ENCODE results near the gene CCDC92B.
"Not testable (repeated sequence)": the region's sequence is repeated elsewhere in the genome, so short reads cannot be mapped to it uniquely, and the experiment has no call there.

The CCDC92B gene

DNA sequence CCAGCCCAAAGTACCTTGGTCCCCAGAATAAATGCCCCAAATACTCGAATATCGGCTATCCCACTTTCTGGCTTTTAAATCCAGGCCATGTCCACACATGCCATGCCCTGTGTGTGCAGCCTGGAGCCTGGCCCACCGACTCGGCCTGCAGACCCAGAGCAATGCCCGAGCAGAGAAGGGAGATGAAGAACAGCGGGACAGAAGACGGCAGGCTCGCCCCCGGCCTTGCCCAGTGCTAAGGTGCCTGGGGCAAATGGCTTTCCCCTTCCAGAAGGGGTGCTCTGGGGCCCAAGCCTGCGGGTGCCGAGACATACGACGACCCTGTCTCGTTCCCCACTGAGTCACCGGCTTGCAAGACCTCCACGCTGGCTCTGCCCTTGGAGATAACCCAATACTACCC, 45.8 kb downstream of the CCDC92B start:
- DNase-seq (ENCODE audit: low spot score), result no peak

DNA sequence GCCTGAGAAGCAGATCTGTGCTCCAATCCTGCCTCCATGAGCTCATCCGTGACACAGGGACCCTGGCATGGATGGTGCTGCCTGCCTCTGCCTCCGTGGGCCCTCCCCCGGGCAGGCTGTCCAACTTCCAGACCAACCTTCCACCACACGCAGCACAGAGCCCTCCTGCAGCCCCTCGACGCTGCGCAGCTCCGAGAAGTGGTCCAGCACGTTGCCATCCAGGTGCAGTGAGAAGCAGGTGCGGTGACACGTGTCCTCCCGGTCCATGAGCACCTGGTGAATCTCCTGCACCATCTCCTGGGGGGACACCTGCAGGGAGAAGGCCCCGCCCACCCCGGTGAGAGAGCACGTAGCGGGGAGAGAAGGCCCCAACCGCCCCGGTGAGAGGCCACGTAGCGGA, 46.3 kb downstream of the CCDC92B start:
- DNase-seq (ENCODE audit: low spot score), result no peak

DNA sequence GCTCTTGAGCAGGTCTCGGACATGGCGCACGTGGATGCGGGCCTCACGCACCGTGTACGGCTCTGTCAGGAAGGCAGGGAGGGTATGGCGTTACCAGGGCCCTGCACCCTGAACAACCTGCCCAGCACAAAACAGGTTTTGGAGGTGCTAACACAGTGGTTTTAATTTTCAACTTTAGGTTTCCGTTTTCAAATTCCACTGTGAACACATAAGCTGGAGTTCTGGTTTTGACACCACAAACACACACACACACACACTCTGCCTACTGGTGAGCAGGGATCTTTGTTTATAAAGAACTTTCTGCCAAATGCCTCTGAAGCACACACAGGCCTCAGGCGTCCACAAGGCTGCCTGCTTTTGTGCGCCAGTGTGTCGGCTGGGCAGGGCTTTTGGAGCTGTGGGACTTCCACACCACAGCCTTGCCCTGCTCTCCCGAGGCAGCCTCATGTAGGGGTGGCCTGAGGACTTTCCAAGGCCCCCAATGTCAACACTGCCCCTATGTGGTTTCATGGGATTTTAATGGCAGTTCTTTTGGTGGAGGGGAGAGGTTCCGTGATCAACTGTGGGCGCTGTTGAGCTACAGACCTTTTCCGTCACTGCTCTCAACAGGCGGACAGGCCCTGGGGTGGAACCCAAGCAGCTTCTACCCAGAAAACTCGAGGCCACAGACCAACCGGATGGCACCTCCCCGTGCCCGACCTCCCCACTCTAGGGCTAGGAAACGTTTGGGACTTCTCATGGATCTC, 47.3 kb downstream of the CCDC92B start:
- DNase-seq (ENCODE audit: low spot score), result no peak

DNA sequence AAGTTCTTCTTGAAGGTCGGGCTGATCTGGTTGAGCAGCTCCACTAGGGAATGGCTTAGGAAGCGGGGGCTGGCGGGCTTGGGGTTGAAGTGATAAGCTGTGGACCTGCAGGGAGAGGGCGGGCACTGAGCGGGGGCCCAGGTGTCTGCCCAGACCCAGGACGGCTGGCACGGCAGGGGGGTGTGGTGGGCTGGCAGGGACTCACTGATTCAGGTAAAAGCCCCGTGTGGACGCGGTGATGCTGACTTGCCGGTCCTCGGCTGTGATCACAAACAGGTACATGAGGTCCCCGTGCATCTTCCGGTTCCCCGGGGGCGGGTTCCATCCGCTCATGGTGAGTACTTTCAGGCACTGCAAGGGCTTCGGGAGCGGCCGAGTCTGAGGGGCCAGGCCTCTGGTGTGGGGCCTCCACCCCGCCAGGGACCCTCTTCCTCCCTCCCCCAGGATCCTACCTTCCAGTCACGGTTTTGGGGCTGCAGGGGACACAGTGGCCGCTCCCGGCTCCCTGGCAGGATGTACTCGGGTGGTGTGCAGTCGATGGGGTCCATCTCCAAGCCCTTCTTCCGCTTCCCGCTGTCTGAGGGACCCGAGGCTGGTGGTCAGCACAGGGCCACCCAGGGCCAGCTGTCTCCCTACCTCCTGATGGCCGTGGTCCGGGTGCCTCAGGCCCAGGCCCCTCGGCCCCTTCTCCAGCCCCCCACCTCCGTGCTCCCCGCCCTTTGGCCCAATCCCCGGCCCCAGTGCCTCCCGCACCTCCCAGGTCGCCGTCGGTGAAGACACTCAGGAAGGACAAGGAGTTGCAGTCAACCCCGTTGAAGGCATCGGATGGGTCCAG, 48.1 kb downstream of the CCDC92B start:
- no peak for DNase-seq (ENCODE audit: low spot score)

DNA sequence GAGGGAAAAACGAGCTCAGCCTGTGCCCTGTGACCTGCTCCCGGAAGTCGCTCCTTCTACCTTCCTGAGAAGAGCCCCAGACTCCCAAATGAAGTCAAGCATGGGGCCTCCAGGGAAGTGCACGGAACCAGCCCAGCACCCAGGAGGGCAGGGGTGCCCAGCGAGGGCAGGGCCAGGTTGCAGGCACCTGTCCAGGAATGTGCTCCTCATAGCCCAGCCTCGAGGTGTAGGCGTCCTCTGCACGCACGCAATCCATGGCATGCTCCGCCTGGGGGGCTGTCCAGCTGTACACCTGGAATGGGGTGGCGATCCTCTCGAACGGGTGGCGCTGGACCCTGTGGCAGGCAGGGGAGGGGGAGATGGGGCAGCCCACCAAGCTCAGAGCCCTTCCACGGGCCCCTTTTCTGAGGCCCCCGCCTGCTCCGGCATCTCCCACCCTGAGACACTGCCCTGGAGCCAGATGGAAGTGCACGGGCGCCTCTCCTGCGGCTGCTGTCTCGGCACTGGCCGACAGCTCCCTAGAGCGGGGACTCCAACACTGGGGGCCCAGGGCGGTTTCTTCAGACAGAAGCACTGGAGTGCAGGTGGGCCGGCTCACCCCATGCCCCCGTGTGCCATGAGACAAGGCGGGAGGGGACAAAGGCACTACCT, 48.8 kb downstream of the CCDC92B start:
- no peak for DNase-seq (ENCODE audit: low spot score)

DNA sequence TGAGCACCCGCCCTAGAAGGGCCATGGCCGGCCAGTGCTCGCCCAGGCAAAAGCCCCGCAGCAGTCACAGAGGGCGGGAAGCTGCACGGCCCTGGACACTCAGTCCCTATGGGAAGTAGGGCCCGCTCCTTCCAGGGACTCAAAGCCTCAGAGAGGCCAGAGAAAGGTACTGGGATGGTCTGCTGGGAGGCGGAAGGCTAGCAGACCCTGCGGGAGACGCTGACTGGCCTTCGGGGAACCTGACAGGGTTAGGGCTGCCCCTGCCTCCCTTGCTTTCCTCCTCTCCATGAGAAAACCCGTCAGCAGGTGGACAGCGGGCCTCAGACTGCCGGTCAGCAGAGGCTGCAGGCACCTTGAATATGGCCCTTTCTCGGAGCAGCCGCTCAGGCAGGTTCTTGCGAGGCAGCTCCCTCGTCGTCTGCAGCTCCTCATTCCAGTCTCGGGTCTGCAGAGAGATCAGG, 49.4 kb downstream of the CCDC92B start:
- no peak for DNase-seq (ENCODE audit: low spot score)

DNA sequence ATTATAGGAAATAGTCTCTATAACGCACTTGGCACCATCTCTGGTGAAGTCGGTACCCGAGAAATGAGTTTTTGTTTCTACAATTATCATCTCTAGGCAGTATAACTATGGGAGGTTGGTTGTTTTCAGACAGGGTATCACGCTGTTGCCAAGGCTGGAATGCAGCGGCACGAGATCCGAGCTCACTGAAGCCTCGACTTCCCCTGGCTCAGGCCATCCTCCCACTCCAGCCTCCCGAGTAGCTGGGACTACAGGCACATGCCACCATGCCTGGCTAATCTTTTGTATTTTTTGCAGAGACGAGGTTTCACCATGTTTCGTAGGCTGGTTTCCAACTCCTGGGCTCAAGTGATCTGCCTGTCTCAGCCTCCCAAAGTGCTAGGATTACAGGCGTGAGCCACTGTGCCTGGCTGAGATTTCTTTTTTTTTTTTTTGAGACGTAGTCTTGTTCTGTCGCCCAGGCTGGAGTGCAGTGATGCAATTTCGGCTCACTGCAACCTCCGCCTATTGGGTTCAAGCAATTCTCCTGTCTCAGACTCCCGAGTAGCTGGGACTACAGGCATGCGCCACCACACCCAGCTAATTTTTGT, 50.1 kb downstream of the CCDC92B start:
- not testable (repeated sequence) for DNase-seq (ENCODE audit: low spot score)

DNA sequence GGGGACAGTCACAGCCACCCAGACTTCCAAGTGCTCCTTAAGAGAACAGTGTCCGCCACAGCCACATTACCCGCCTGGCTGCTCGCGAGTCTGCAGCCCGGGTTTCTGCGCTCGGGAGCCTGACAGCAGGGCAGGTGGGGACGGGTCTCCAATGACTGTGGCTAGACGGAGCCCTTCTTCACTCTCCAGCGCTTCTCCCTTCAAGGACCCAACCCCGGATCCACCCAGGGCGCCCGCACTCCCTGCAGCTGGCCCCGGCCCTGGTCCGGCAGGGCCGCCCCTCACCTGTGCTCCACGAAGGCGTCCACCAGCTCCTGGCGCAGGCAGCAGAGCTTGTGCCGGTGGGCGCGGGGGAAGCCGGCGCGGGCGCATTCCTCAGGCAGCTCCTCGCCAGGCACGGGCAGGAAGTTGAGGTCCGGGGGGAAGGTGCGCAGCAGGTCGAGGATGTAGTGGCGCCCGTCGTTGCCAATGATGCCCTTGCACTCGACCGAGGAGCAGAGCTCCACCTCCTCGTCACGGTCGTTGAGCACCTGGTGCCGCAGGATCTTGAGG, 51.8 kb downstream of the CCDC92B start:
- DNase-seq (ENCODE audit: low spot score), result no peak

DNA sequence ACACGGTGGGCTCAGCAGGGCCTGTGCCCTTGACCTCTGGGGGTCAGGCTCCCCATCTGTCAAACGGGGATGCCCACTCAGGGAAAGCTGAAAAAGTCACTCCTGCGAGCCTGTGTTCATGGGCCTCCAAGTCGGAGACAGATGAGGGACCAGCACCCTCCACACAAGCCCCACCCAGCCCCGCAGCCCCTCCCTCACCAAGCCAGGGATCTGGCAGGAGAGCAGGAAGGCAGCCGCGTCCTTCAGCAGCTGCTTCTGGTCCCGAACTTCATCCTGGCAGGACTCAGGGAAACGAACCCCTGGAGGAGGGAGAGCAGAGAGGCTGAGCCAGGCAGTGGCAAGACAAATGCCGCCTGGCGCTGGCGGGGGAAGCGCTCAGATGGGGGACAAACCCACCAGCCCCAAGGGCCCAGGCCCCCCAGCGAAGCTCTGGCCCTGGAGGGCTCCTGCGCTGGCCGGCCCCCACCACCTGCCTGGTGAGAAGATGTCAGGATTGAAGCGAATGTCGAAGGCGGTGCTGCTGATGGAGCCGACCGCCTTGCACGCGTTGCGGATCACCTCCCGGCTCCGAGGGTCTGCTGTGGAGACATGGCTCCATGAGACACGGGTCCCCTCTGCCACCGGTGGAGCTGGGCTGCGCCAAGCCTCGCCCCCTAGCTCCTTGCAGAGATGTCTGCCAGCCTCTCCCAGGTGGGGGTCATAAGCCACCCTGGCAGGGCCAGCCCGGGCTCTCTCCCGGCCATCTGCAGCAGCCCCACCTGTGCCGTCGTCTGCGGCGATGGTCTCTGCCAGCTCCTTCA, 53.3 kb downstream of the CCDC92B start:
- no peak for DNase-seq (ENCODE audit: low spot score)

DNA sequence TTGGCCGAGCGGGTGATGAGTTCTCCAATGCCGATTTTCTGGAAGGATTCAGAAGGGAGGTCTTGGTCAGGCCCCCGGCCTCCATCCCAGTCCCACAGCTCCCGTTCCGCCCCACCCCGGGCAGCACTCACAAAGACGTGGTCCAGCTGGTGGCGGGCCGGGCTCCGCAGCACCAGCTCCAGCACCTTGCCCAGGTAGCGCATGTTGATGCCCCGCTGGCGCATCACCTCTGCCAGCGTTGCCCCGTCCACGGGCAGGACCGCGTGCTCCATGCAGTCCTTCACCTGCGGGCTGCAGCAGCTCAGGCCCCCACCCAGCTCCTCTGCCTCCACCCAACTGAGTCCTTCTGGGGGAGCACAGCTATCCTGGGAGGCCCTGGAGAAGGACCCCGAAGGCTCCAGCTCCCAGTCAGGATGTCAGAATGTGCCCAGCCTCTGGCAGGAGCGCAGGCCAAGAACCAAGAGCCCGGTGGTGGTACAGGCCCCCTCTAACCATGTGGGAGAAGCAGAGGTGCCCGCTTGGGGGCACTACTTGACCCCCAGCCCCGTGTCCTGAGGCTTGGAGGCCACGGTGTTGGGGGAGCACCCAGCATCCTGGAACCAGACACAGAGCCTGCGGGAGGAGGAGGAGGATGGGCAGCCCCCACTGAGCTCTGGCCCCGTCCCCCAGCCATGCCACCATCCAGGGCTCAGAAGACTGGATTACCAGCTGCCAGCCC, 54.0 kb downstream of the CCDC92B start:
- DNase-seq (ENCODE audit: low spot score), result no peak

DNA sequence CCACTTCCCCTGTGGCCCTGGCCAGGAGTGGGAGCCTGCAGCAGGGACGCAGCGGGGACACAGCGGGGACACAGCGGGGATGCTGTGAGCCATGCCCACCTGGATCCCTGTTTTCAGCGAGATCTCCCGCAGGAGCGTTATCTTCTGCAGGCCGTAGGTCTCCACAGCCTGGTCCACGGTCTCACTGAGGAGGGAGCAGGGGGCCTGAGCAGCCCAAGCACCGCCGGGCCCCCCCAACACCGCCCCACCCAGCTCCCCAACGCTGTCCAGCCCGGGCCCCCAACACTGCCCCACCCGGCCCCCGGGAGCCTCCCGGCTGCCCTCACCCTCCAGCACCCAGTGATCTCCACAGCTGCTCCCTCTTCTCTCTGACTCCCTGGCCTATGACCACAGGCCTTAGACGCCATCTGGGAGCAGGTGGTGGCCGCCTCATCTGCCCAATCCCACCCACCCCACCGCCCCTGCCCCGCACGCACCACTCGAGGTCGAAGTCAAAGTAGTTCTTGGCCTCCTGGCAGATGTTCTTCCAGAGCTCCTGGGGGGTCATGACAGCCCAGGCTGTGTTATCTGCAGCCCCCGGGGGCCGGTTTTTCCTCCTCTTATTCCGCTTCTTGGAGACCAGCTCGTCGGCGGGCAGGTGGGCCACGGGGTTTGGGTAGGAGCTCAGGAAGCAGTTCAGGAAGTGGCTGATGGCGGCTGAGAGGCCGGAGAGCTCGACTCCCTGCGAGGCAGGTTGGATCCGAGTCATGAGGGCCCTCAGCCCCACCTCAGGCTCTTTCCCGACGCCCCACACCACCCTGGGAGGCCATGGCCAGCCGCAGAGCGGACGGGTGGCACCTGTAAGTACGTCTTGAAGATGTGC, 54.8 kb downstream of the CCDC92B start:
- DNase-seq (ENCODE audit: low spot score), result no peak

DNA sequence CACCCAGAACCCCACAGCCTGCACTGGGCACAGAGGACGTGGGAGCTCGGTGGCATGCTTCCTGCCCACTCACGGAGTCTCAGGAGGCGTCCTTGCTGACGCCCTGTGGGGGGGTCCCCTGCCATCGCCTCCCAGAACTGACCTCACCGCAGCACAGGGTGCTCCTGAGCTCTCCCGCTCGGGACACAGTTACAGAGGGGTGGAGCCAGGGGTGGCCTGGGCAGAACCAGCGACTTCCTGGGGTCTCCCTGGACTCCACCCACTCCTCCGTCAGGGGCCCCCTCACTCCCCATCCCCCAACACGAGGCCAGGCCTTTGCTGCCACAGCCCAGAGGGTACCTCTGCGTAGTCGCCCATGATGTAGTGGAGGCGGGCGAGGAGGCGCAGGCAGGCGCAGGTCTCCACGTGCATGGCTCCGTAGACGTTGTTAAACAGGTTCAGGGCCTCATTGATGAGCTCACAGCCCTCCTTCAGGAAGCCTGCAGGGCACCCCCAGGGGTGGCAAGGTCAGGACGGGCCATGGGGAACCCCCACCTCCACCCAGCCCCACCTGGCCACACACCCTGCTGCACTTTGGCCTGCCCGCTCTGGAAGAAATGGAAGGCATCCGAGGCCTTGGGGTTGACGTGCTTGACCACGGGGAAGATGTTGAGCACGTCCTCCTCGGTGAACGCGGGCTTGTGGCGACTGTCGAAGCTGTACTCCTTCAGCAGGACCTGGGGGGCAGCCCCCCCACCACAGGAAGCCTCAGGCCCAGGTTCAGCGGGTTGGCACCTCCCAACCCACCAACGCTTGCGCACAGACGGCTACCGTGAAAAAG, 55.7 kb downstream of the CCDC92B start:
- DNase-seq (ENCODE audit: low spot score), result no peak

DNA sequence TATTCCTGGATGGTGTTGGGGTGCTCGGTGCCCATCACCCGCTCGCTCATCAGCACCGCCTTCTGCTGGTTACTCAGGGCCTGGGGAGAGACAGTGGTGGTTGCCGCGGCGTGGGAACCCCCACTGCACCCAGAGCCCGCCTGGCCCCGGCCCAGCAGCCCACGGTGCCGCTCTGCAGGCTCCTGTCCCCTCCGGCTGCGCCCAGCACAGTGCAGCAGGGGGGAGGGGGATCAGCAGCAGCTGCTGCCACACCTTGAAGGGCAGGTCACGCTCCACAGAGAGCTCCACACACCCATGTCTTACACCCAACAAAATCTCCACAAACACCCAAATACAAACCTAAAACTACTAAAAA, 56.7 kb downstream of the CCDC92B start:
- no peak for DNase-seq (ENCODE audit: low spot score)

DNA sequence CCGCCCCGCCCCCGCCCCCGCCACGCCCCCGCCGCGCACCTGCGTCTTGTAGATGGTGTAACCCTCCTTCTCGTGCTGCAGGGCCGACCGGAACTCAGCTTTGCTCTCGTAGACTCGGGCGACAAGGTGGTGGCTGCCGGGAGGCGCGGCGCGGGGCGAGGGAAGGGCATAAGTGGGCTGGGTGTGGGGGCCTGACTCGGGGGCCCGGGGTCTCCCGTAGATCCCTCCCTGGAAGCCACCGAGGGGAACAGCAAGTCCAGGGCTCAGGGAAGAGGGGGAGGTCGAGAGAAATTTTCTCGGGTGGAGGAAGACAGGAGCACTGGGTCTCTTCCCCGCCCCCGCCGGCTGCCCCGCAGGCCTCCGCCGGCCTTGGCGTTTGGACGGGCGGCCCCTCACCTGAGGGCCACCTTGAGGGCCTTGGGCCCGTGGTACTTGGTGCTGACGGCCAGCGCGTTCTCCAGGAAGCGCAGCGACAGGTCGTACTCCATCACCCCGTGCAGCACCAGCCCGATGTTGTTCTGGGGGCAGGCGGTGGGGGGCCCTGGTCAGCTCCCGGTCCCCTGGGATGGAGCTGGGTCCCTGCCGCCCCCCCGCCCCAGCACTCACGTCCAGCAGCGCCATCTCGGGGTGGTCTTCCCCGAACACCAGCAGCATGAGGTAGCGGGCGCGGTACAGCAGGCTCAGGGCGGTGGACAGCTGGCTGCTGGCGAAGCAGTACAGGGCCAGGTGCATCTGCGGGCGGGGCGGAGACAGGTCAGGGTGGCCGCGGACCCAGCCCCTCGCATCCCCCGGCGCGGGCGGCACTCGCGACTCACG, 57.3 kb downstream of the CCDC92B start:
- DNase-seq (ENCODE audit: low spot score), result no peak

DNA sequence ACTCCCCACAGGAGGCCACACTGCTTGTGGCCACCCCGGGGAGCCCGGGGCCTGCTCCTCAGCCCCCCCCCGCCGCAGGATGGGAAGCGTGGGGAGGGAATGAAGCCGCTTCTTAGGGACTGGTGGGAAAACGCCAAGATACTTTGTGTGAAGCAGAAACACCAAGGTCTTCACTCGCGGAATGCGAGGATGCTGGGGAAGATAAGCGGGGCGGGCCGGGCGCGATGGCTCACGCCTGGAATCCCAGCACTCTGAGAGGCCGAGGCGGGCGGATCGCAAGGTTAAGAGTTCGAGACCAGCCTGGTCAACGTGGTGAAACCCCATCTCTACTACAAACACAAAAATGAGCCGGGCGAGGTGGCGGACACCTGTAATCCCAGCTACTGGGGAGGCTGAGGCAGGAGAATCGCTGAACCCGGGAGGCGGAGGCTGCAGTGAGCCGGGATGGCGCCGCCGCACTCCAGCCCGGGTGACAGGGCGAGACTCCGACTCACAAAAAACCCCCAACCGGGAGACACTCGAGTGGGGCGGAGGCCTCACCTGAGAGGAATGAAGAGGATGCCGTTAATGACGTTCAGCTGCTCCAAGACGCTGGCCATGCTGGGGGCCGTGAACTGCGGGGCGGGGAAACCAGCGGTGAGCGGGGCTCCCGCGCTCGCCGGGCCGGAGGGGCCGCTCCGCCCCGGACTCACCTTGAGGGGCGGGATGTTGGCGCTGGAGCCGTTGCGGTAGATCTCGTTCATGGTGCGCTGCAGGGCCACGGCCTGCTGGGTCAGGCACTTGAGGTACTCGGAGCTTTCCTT, 58.2 kb downstream of the CCDC92B start:
- no peak for DNase-seq (ENCODE audit: low spot score)

DNA sequence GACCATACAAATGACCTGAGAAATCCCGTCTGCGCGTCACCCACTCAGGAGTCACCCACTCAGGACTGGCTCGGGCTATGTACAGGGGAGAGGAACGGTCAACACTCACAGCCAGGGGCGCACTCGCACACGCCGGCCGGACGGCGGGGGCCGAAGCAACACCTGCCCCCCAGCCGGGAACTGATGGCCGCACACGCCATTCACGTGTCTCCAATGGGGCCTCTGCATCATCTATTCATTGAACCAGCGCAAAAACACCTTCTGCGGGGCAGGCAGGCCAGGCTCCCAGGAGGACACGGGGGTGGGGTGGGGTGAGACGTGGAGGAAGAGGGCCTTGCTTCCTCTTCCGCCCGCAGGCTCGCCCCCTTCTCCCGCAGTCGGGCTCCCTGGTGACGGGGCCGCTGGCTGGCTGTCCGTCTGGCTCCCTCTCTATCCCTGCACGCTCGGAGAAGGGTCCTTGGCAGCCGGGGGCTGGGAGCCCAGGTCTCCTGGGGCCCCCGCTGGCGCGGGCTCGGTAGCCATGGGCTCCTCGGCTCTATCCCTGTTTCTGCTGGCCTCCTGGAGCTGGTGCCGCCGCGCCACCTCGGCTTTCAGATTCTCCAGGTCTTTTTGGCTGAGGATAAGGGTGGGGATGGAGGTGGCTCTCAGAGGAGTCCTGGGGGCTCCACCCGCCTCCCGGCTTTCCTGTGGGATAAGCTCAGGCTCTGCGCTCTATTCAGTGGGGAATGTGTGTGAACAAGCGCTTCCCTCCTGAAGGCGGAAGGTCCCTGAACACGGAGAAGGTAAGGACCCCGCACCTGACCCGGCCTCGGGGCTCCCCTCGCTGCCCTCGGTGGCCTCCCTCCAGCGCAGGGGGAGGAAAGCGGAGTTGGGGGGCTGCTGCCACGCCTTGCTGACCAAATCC, 59.0 kb downstream of the CCDC92B start:
- DNase-seq (ENCODE audit: low spot score), result no peak

Data from hematopoietic multipotent progenitor cell treated with erythropoietin and hydrocortisone succinate and interleukin-3 and kit ligand, for 17 days (in vitro differentiated cells).